Breast epithelium (tissue), 3 donors: ENCODE results near the gene RRP15.

ENCODE experiments used
- POLR2A ChIP-seq: fragments of 450-650 bp; IDR thresholded peaks from one replicate; pipeline ENCODE4 v1.6.1; 2016; ENCODE audit warnings: antibody characterized with exemption, mild to moderate bottlenecking, moderate library complexity
- POLR2AphosphoS5 ChIP-seq, 3 donors: sonication (generic); formaldehyde crosslinking; IDR thresholded peaks; one replicate each; pipeline ENCODE4 v1.6.1; 2017; ENCODE audit warnings: antibody characterized with exemption in 3 of 3
- TF ChIP-seq, protein P1 (sequence below), 3 donors: fragments of 450-650 bp; IDR thresholded peaks; one replicate each; pipeline ENCODE4 v1.5.1; 2016 to 2017; ENCODE audit warnings: antibody characterized with exemption in 3 of 3, mild to moderate bottlenecking in 3 of 3, moderate library complexity in 3 of 3

DNA sequence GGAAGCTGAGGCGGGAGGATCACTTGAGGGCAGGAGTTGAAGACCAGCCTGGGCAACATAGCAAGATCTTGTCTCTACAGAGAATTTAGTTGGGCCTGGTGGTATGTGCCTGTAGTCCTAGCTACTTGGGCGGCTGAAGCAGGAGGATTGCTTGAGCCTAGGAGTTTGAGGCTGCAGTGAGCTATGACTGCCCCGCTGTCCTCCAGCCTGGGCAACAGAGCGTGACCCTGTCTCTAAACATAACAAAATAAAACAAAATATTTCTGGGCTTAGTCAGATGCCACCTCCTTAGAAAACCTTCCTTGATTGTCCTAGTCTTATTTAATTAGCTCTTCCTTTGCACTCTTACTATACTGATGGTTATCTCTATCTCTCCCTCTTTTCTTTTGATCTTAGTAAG, 68.6 kb downstream of the RRP15 start:
- TF ChIP-seq, protein P1, sequence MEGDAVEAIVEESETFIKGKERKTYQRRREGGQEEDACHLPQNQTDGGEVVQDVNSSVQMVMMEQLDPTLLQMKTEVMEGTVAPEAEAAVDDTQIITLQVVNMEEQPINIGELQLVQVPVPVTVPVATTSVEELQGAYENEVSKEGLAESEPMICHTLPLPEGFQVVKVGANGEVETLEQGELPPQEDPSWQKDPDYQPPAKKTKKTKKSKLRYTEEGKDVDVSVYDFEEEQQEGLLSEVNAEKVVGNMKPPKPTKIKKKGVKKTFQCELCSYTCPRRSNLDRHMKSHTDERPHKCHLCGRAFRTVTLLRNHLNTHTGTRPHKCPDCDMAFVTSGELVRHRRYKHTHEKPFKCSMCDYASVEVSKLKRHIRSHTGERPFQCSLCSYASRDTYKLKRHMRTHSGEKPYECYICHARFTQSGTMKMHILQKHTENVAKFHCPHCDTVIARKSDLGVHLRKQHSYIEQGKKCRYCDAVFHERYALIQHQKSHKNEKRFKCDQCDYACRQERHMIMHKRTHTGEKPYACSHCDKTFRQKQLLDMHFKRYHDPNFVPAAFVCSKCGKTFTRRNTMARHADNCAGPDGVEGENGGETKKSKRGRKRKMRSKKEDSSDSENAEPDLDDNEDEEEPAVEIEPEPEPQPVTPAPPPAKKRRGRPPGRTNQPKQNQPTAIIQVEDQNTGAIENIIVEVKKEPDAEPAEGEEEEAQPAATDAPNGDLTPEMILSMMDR (IDR thresholded peaks at IDR 0.05), result no peak
- TF ChIP-seq POLR2AphosphoS5 (IDR thresholded peaks at IDR 0.05) (no peak), POLR2A (no peak)
